ENCODE data around the gene SGK1.
A peak's percentile ranks its signal among the peaks of the same experiment; 100 is the strongest.
"Not testable (repeated sequence)": the region's sequence is repeated elsewhere in the genome, so short reads cannot be mapped to it uniquely, and the experiment has no call there.

The SGK1 gene

DNA sequence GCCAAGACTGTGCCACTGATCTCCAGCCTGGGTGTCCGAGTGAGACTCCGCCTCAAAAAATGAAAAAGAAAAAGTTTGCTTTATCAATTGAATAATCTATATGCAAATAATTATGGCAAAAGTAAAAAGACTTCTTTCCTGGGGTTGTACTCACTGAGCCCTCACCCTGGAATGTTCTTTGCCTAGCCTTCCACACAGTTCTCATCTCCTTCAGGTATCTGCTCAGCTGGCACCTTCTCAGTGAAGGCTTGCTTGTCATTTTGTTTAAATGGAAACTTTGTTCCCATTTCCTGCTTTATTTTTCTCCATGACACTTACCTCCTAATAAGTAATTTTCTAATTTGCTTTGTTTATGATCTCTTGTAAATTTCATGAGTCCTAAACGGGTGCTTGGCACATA is 96.7 kb downstream of the SGK1 start:
- no peak for DNase-seq (ENCODE audit: low read depth)

- no peak for DNase-seq (ENCODE audit: low read depth)
These were observed 100.1 kb downstream of the SGK1 start for GRCh38 chr6:134217798-134218140.

DNA sequence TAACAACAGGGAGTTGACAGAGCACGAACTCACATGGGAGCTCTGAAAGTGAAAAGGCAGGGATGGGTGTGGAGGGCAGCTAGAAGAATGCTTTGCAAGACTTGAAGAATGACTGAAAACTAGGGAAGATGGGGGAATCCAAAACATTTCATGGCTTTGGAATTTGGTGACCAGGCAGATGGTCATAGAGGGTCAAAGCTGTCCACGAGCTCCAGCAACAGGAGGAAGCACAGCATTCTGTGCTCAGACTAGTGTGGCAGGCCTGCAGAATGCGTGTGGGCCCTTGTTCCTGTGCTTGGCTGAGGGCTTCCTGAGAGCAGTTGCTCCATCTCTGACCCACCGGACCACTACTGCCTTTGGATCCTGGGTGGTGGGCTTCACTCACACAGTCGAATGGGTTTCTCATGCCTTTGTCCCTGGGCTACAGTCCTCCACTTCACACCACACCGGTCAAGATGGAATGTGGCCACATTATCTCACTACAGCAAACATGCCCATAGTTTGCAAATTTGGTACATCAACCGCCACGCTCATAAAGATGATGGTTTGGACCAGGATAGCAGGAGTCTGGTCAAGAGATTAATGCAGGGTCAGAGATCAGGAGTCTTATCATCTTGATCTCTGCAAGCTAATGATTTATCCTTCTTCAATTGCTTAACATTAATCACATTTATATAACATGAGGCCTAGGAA is 100.7 kb downstream of the SGK1 start:
- DNase-seq (ENCODE audit: low read depth) = no peak

- no peak for DNase-seq (ENCODE audit: low read depth)
These were observed 101.5 kb downstream of the SGK1 start for GRCh38 chr6:134216301-134217010.

DNA sequence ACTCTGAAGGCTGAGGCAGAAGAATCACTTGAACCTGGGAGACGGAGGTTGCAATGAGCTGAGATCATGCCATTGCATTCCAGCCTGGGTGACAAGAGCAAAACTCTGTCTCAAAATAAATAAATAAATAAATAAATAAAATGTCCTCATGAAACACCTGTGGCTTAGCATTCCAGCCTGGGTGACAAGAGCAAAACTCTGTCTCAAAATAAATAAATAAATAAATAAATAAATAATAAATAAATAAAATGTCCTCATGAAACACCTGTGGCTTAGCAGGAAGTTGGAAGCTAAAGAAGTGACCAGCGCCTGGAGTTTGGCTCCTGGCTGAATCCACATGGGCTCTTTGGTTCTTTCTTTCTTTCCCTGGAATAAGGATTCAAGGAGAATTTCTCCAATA is 104.5 kb downstream of the SGK1 start:
- not testable (repeated sequence) for DNase-seq (ENCODE audit: low read depth)

- DNase-seq (ENCODE audit: low read depth) = no peak
These were observed 106.6 kb downstream of the SGK1 start for GRCh38 chr6:134211297-134211696.

GRCh38 chr6:134207421-134207820 is 110.5 kb downstream of the SGK1 start:
- DNase-seq (ENCODE audit: low read depth) = no peak

- DNase-seq (ENCODE audit: low read depth) = no peak
These were observed 112.5 kb downstream of the SGK1 start for GRCh38 chr6:134205366-134205765.

- DNase-seq (ENCODE audit: low read depth) = not testable (repeated sequence)
These were observed 113.2 kb downstream of the SGK1 start for GRCh38 chr6:134204759-134205158.

GRCh38 chr6:134204031-134204430 is 113.9 kb downstream of the SGK1 start:
- DNase-seq (ENCODE audit: low read depth) = no peak

DNA sequence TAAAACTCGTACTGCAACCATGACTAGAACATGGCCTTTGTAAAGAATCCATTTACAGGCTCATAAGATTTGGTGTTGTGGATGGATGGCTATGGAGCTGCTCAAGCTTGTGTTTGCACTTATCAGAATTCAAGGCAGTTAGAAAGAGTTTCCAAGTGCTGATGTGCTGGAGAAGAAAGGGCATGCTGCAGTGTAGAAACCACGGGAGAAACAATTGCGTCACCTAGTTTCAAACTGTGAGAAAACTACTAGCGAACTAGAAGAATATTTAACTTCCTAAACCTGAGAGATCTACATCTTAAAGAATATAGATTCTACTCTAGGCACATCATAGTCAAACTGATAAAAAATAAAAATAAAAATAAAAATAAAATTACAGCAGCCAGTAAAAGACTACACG is 116.2 kb downstream of the SGK1 start:
- DNase-seq (ENCODE audit: low read depth) = peak; percentile 36

GRCh38 chr6:134199848-134200606 is 117.9 kb downstream of the SGK1 start:
- DNase-seq (ENCODE audit: low read depth) = no peak

DNA sequence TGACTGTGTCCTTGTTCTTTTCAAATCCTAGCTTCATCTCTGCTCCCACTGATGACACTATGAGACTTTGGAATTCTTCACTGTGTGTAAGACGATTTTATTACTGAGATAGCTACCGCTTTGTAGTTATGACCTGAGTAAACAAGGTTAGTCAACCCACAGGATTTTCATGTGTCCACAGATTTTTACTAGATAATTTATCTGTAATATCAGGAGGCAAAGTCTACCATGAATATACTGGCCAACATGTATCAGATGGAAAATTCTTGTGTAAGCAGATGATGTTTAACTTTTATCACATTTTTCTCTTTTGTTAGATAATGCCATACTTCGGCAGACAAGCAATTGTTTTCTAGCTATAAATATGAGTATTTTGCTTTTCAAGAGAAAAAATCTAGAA is 119.8 kb downstream of the SGK1 start:
- no peak for DNase-seq (ENCODE audit: low read depth)

DNA sequence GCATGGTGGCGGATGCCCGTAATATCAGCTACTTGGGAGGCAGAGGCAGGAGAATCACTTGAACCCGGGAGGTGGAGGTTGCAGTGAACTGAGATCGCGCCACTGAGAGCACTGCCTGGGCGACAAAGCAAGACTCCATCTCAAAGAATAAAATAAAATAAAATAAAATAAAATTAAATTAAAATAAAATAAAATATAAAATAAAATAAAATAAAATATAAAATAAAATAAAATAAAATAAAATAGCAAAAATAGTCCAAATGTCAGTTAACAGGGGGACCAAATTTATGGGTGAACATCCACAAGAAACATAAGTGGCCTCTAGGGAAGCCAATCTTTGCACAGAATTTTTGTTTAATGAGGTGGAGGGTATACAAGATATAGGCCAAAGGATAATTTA is 120.2 kb downstream of the SGK1 start:
- not testable (repeated sequence) for DNase-seq (ENCODE audit: low read depth)

- peak; percentile 13 for DNase-seq (ENCODE audit: low read depth)
These were observed 121.2 kb downstream of the SGK1 start for GRCh38 chr6:134196568-134197193.

DNA sequence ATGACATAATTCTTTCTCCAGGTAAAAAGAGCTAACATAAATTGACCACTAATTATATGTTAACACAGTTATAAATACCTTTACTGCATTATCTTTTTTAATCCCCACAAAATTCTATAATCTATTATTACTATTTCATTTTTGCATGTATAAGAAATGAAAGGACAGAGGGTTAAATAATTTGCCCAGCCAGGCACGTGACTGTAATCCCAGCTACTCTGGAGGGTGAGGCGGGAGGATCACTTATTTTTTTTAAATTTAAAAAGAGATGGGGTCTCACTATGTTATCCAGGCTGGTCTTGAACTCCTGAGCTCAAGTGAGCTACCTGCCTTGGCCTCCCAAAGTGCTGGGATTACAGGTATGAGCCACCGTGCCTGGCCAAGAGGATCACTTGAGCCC is 121.9 kb downstream of the SGK1 start:
- DNase-seq (ENCODE audit: low read depth) = no peak

- peak; percentile 60 for DNase-seq (ENCODE audit: low read depth)
These were observed 122.6 kb downstream of the SGK1 start for GRCh38 chr6:134195164-134195906.

- no peak for DNase-seq (ENCODE audit: low read depth)
These were observed 124.1 kb downstream of the SGK1 start for GRCh38 chr6:134193536-134194498.

DNA sequence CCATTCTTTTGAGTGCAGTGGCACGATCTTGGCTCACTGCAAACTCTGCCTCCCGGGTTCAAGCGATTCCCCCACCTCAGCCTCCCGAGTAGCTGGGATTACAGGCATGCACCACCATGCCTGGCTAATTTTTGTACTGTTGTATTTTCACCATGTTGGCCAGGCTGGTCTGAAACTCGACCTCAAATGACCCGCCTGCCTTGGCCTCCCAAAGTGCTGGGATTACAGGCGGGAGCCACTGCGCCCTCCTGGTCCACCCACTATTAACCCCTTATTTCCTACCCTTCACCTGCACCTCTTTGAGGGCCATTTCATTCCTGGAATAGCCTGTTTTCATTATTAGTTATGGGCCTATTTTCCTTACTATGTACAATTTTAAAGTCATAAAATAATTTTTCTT is 125.3 kb downstream of the SGK1 start:
- not testable (repeated sequence) for DNase-seq (ENCODE audit: low read depth)

GRCh38 chr6:134190883-134191282 is 127.0 kb downstream of the SGK1 start:
- no peak for DNase-seq (ENCODE audit: low read depth)

DNA sequence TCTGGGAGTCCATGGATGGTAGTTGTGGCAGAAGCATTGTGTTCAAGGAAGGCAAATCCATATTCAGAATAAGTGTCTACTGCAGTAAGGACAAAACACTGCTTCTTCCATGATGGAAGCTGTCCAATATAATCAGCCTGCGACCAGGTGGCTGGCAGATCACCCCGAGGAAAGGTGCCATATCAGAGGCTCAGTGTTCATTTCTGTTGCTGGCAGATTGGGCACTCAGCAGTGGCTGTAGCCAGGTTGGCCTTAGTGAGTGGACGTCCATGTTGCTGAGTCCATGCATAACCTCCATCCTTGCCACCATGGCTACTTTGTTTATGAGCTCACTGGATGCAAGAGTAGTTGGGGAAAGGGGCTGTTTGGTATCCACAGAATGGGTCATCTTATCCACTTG is 130.2 kb downstream of the SGK1 start:
- DNase-seq (ENCODE audit: low read depth) = no peak
